COLO668 (cell line): Measurements from ENCODE around the gene BBLN.

ENCODE experiments used
- DNase-seq: peaks from one replicate; lab custom pipeline; 2025; ENCODE audit not compliant: unreplicated experiment; lab: John Stamatoyannopoulos, UW

The BBLN gene

DNA sequence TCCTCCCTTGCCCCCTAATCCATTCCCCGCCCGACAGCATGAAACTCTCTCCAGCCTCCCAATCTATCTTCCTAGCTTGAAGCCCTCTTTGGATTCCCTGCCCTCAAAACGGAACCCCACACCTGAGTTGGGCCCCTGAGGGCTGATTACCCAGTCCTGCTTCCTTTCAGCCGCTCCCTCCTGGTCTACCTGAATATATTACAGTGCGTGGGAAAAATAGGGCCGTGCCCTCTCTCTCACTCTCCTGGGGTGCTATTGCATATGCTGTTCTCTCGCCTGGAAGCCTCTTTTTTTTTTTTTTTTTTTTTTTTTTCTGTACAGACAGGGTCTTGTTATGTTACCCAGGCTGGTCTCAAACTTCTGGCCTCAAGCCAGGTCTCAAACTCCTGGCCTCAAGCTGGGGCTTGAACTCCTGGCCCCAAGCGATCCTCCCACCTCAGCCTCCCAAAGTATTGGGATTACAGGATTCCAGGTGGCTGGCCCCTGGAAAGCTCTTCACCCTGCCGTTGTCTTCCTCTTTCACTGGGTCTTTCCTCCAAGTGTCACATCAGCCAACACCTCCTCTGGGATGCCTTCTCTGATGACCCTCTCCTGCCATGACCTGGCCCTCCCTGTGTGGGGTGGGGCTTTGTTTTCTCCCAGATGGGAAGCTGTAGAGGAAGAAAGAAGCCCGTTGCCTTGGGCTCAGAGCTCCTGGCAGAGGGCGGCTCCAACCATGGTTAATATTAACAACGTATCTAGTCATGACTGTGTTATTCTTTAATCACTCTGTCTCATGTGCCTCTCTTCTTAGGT lies 51.3 kb downstream of the BBLN start:
- no peak for DNase-seq

DNA sequence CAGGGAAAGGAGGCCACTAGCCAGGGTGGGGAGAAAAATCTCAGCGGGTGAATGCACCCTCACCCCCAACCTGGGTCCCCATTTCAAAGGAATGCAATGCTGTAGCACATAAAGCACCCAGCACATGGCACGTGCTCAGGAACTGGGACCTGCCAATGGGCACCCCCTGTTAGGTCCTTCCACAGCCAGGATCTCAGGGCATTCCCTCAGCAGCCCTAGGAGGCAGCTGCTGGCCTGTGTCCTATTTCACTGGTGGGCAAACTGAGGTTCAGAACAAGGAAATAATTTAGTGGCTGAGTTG lies 51.9 kb downstream of the BBLN start:
- DNase-seq = no peak
